RPMI8226 (cell line): Measurements from ENCODE around the gene CCDC24.

ENCODE experiments used
- DNase-seq: peaks from one replicate; pipeline ENCODE4 v3.0.0-alpha.2; 2015

CCDC24 gene

DNA sequence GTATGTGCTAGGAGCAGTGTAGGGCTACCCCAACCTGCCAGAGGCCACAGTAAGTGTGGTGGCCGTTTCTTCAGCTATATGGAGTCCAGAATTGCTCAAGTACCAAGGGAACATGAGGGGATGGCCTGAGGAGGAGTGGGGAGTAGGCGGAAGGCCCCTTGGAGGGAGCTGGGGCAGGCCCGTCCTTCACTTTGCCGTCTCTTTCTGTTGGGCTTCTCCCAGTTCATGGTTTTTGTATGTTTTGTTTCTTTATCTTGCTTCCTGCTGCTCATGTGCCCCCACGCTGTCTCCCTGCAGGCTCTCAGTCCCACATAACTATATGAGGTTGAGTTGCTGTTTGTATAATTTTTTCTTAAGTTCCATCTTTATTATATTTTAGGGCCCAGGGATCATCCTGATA, 27.5 kb upstream of the CCDC24 start:
- DNase-seq, result no peak

DNA sequence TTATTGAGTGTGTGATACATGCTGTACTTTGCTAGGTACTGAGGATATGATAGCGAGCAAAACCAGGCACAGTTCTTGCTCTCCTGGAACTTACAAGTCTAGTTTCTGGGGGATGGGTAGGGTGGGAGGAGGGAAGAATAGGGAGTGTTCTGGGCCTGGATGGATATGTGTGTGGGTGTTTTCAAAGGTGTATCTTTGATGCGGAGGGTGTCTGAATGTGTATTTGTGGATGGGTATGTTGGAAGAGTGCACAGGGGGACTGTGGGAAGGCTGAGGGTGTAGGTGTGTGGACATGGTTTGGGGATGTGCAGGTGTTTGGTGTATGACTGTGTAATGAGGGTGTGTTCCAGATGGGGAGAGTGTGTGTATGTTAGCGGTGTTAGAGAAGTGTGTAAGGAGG, 26.1 kb upstream of the CCDC24 start:
- no peak for DNase-seq

DNA sequence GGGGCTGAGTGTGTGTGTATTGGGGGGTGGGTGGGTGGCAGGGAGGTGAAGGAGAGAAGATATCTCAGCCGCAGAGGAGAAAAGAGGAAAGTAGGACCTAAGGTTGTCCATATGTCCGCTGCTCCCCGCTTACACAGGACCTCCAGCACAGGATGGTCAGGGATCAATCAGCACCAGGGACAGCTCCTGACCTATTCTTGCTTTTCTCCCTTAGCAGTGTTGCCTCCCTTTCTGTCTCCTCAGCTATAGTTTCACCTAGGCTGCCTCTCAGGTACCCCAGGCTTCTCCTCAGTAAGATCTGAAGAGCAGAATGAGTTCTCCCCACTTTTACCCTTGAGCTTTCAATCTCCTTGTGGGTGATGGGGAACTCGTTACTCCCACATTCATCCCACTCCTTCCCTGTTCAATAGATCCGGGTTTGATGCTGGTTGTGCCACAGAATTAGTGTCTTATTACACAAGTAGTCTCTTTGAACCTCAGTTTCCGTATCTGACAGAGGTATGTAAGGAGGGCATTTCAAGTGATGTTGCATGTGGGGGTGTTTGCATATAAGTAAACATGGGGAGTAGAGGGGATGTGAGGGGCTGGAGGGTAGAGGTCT, 23.0 kb upstream of the CCDC24 start:
- DNase-seq, result peak; percentile 75

DNA sequence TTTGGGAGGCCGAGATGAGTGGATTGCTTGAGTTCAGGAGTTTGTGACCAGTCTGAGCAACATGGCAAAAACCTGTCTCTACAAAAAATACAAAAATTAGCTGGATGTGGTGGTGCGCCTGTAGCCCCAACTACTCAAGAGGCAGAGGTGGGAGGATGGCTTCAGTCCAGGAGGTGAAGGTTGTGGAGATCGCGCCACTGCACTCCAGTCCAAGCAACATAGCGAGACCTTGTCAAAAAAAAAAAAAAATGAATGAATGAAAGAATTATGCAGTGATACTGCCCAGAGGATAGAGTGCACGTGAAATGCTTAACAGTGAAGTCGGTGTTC, 22.0 kb upstream of the CCDC24 start:
- DNase-seq, result no peak

DNA sequence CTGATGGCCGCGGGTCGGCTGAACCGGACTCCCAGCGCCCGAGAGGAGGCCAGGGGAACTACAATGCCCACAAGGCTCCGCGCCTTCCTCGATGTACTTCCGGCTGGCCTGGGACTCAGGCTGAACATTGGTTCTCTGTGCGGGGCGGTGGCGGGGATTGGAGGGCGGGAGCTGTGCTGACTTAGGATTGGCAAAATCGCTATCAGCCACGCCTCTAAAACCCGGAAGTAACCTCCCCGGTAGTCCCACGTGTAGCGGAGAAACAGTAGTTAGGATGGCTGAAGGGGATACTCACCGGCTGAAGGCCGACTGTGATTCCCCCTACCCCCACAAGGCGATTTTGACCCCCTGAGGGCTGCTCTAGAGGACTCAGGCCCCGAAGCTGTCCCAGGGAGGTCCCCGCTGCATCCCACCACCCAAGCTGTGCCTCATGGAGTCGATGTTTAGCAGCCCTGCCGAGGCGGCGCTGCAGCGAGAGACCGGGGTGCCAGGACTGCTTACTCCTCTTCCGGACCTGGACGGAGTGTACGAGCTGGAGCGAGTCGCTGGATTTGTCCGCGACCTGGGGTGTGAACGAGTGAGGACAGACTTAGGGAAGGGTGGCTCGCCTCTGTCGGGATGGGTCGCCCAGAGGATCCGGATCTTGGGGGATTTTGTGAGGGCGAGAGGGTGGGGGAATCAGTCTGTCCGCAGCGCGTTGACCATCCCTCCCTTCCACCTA, 21.5 kb upstream of the CCDC24 start, which contains the start of gene DPH2:
TSS of gene DPH2 (plus strand) at position 265 of the 721 bp plus-strand sequence. CDS start at position 431, 166 bp downstream.
- DNase-seq, result peak; percentile 99

DNA sequence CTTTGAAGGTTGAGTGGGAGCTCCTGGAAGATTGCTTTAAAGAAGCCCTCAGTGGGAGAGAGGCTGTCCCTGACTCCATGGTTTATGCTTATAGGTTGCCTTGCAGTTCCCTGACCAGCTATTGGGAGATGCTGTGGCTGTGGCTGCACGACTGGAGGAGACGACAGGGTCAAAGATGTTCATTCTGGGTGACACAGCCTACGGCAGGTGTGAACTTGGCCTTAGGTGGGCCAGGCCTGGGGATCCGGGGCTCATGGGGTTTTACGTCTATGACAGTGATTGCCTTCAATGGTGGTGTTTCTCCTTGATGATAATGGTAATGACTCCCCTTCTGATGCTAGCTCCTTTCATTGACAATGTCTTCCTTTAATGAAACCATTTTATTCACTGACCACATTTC, 20.9 kb upstream of the CCDC24 start:
- no peak for DNase-seq

DNA sequence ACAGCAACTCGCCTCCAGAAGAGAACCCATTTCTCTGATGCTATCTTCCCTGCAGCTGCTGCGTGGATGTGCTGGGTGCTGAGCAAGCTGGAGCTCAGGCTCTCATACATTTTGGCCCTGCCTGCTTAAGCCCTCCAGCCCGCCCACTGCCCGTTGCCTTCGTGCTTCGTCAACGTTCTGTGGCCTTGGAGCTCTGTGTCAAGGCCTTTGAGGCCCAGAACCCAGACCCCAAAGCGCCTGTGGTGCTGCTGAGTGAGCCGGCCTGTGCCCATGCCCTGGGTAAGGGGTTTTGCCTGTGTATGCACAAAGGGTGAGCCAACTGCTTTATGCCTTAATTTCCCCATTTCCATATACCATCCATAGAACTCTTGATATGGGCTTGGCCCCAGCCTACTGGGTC, 20.5 kb upstream of the CCDC24 start:
- DNase-seq, result no peak

DNA sequence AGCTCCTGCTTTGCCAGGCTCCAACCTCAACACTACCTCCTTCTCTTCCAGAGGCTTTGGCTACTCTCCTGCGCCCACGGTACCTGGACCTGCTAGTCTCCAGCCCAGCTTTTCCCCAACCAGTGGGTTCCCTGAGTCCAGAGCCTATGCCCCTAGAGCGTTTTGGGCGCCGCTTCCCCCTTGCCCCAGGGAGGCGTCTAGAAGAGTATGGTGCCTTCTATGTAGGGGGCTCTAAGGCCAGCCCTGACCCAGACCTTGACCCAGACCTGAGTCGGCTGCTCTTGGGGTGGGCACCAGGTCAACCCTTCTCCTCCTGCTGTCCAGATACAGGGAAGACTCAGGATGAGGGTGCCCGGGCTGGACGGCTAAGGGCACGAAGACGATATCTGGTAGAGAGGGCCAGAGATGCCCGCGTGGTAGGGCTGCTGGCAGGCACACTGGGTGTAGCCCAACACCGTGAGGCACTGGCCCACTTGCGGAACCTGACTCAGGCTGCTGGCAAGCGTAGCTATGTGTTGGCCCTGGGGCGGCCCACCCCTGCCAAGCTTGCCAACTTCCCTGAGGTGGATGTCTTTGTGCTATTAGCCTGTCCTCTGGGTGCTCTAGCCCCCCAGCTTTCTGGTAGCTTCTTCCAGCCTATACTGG, 19.9 kb upstream of the CCDC24 start:
- no peak for DNase-seq

DNA sequence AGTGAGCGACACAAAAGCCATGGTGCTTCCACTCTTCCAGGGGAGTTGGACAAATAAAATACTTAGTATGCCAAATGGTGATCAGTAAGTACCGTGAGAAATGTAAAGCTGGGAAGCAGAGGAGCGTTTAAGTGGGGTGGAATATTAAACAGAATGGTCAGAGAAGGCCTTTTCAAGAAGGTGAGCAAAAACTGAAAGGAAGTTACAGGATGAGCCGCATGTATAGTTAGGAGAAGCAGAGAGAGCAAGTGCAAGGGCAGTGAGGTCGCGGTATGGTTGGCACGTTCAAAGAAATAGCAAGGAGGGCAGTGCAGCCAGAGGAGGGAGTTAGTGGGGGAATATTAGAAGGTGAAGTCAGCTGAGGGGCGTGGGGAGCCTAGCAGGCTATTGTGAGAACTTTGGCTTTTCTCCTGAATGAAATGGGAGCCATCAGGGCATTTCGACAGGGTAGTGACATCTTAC, 17.4 kb upstream of the CCDC24 start:
- peak; percentile 77 for DNase-seq

DNA sequence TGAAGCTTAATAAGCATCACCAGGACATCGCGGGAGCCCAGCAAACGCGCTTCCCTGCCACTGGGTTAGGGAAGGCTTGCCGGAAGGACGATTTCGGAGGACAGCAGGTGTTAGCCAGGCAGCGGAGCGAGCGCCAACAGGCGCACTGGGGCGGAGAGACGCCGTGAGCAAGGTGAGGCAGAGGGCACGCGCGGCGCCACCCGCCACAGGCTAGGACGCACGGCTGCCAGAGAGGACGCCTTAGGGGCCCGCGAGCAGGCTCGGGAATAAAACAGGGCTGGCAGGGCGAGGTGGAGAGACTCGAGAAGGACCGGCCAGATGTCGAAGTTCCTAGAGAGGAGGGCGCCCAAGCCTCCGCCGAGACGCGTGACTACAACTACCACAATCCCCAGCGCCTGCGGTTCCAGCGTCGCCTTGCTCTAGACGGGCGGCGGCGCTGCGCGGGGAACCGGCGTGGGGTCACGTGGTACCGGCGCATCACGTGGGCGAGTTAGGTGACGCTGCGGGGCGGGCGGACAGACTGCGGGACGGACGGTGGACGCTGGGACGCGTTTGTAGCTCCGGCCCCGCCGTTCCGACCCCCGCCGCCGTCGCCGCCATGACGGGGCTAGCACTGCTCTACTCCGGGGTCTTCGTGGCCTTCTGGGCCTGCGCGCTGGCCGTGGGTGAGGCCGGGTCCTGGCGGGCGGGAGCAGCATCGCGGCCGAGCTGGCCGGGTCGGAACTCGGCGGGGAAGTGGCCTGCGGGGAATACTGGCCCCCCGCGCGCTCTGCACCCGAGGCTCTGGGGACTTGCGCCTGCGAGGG, 16.8 kb upstream of the CCDC24 start, which contains the start of gene ATP6V0B:
TSS of gene ATP6V0B (plus strand) at position 518 of the 806 bp plus-strand sequence. CDS start at position 599, 81 bp downstream.
- peak; percentile 99 for DNase-seq

DNA sequence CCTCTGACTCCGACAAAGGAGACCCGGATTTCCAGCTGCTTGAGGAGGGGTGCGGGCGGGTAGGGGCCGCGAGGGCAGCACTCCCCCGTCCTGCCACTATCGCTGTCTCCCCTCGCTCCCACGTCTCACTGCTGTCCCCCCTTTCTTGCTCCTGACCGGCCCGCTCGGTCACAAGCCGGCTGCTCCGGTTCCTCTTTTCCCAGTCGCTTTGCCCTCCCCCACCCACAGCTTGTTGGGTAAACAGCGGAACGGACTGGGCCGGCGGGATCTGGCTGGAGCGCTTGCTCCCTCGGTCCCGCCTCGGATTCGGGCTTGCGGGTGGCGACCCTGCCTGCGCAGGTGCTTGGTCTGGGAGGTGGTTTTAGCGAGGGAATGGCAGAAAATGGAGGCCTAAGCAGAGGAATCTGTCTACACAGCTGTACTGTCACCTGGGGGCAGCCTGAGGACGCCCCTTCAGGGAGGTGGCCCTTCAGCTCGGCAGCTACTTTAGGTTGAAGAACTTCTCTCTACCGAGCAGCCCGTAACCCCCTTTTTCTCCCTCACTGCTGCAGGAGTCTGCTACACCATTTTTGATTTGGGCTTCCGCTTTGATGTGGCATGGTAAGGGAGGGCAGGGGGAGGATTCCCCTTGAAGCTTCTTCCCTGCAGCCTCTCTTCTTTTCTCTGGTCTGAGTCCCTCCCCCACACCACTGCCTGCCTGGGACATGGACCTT, 16.0 kb upstream of the CCDC24 start:
- DNase-seq, result peak; percentile 63

DNA sequence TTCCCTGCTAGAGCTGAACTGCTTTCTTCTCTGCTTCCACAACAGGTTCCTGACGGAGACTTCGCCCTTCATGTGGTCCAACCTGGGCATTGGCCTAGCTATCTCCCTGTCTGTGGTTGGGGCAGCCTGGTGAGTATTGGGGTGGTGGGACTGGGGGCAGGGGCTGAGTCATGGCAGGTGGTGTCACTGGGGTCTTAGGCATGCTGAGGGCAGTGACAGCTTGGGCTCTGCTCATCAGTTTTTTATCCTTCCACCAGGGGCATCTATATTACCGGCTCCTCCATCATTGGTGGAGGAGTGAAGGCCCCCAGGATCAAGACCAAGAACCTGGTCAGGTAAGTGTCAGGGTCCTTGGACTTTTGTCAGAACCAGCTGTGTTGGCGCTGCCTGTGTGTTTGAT, 15.4 kb upstream of the CCDC24 start:
- DNase-seq, result no peak

DNA sequence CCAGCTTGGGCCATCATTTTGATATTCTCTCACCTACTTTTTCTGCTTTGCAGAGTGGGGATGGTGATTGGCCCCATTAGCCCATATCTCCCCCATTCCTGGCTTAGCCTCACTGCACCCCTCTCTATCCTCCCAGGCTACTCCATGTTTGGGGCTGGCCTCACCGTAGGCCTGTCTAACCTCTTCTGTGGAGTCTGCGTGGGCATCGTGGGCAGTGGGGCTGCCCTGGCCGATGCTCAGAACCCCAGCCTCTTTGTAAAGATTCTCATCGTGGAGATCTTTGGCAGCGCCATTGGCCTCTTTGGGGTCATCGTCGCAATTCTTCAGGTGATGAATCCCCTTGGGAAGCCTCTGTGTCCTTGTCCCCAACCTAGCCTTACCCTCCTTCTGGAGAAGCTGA, 14.5 kb upstream of the CCDC24 start:
- DNase-seq, result no peak

DNA sequence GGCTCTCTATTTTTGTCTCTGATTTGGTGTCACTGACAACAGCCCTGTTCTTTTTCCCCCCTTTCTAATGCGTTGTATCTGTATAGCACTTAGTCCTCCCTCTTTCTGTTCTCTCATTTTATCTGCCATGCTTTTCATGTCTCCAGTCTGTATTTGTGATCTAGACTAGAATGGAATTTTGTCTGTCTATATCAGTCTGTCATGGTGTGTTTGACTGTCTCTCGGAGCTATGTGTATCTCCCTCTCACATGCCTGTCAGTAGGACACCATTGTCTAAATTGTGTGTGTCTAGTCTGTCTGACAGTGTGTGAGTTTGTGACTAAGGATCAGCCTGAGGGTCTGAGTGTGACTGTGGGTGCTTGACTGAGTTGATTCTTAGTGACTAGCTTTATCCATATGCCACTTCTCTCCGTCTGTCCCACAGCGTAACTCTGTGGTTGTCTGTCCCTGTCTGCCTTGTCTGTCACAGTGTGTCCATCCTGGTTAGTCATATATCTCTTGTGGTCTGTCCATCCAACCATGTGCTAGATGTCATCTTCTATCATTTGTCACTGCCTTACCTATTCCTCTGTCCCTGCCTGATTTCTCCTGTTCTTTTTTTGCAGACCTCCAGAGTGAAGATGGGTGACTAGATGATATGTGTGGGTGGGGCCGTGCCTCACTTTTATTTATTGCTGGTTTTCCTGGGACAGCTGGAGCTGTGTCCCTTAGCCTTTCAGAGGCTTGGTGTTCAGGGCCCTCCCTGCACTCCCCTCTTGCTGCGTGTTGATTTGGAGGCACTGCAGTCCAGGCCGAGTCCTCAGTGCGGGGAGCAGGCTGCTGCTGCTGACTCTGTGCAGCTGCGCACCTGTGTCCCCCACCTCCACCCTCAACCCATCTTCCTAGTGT, 13.8 kb upstream of the CCDC24 start:
- no peak for DNase-seq

DNA sequence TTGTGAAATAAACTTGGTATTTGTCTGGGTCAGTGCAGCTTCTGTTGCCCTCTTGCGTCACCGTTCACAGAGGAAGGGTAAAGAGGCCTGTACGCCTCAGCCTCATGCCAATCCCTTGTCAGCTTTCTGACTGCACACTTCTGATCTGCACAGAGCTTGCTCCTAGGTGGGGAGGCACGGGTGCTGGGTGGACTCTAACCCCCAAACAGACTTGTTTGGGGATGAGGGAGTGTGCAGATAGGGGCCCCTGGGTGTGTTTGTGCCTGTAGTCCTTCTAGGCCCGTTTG, 13.2 kb upstream of the CCDC24 start:
- no peak for DNase-seq

DNA sequence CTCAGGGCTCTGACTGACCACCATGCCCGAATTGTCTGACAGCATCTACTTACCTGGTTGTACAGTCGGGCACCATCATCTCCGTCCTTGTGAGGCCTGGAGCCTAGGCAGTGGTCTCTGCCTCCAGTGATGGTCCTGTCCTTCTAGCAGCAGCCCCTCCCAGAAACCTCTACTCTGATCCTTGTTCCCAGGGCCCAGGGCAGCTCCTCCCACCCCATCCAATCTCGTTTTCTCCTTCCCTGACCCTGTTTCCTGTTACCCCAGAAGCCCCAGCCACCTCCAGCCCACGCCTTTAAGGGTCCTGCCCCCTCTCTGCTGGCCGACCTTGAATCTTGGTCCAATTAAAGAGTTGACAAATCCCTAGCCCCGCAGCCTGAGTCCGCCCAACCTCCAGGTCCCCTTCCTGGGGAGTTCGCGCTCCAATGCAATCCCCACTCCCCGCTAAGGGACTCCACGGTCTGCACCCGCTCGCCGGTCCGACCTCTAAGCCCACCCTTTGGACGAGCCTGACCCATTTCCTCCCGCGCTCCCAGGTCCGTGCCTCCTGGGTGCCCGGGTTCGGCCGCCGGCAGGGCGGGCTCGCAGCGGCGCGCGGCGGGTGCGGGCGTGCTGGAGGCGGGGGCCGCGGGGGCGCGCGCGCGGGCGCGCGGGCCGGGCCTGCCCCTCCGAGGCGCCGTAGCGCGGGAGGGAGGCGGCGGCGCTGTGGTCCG, 12.7 kb upstream of the CCDC24 start, which contains the start of gene B4GALT2:
TSS of gene B4GALT2 (plus strand) at position 660 of the 710 bp plus-strand sequence. CDS start 1,951 bp downstream, outside the sequence.
- peak; percentile 72 for DNase-seq

DNA sequence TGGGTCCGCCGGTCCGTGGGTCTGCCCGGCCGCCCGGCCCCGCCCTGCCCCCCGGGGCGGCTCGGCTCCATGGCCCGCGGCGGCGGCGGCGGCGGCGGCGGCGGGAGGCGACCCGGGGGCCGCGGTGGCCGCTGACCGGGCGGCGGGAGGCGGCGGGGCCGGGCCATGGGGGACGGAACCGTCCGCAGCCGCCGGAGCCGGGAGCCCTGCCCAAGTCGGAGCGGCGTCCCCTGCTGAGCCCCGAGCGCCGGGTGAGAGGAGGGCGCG, 12.2 kb upstream of the CCDC24 start:
- DNase-seq, result no peak

DNA sequence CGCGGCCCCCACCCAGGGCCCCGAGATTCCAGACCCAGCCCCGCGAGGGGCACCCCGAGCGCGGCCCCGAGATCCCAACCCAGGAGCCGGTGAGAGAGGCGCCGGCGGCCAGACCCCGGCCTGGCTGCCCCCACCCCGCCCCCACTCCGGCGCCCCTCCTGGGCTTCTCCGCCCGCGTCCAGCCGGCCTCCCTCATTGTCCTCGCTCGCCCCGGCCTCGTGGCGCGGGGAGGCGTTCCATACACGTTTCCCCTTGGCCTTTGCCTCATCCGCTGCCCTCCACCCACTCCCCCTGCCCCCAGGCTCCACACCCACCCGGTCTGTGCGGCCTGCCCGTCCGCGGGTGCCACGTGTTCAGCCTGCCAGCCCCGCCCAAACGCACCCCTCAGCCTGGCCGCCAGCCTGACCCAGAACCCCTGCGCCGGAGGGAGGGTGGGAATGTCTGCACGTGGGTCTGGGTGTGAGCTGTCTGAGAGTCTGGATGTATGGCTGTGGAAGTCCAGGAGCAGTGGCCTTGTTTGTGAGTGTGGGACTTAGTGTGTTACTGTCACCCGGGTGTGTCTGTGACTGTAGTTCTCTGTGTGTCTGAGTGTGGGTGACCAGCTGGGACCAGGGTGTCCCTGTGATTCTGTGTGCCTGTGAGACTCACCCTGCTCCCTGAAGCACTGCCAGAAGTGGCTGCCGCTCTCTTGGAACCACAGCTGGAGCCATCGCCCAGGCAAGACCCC, 11.7 kb upstream of the CCDC24 start:
- peak; percentile 76 for DNase-seq

DNA sequence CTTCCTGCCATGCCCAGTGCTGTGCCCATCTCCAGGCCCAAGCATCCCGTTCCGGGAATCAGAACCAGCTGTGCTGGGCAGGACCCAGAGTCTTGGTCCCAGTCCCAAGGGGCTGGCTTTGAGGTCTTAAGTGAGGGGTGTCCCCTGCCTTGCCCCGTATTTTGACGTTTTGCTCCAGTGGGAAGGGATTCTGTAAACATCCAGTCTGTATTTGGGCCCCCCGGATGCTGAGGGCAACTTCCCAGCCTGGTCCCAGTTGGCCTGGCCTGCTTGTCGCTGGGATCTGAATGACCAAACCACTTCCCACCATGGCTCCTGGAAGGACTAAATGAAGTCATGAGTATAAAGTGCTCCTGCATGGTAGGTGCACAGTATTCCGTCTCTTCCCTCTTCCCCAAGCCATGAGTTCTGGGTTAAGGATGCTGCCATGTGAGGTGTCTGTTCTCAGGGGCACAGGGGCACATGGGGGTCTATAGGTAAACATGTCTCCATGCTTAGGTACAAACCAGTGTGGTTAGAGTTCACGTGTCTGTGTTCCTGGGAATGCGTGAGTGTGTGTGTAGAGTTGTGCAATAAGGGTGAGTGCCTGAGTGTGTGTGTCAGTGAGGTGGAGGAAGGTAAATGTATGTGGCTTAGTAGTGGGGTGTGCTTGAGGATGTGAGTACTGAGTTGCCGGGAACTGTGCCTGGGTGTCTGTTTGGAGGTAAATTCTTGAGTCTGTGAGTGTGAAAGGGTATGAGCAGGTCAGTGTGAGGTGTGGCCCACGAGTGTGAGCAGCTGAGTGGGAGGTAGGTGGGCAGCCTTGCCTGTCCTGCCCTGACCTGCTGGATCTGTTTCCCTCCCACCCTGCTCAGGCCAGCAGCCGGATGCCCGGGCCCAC, 10.9 kb upstream of the CCDC24 start:
- peak; percentile 13 for DNase-seq

DNA sequence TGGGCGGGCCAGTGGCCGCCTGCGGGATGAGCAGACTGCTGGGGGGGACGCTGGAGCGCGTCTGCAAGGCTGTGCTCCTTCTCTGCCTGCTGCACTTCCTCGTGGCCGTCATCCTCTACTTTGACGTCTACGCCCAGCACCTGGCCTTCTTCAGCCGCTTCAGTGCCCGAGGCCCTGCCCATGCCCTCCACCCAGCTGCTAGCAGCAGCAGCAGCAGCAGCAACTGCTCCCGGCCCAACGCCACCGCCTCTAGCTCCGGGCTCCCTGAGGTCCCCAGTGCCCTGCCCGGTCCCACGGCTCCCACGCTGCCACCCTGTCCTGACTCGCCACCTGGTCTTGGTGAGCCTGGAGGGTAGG, 10.3 kb upstream of the CCDC24 start:
- DNase-seq, result no peak
